Endothelial cell of umbilical vein (primary cell): ENCODE measurements around the gene FILIP1L. TPM values are rescaled to one million over a fixed set of nuclear protein-coding genes. Genes with fewer than 3 reads are reported as not detected.

Experiments used
- BruUV-seq: library from RNA; stranded (reverse); fragments of 400-500 nt; replicated peaks from 2 replicates; lab custom pipeline; 2021; lab: Mats Ljungman, UMichigan
- CTCF ChIA-PET: fragments of 300-600, 350-600 bp; sonication (Branson Sonifier 250); formaldehyde crosslinking; loops from one replicate; lab custom pipeline; 2021; ENCODE audit warnings: antibody characterized with exemption, inconsistent platforms; lab: Charles Lee
- POLR2A ChIA-PET: fragments of 300-600, 350-600 bp; sonication (Branson Sonifier 250); formaldehyde crosslinking; loops from one replicate; lab custom pipeline; 2021; ENCODE audit warnings: antibody characterized with exemption, inconsistent platforms; lab: Charles Lee
- DNase-seq: peaks from one replicate; pipeline ENCODE4 v3.0.0-alpha.2; 2011; ENCODE audit warnings: low read depth, low spot score
- FAIRE-seq: peaks from 2 replicates; lab custom pipeline; 2011; peaks lifted over from hg19 to GRCh38; lab: Jason Lieb, UNC
- H2AFZ ChIP-seq: 2 replicates; pipeline ENCODE4 v1.6.0; 2012; ENCODE audit warnings: low read depth, low read length, control low read depth, inconsistent platforms
- H3K27ac ChIP-seq: 2 replicates; pipeline ENCODE4 v1.5.1; 2011; ENCODE audit warnings: low read depth, mild to moderate bottlenecking, control low read depth, low read length, moderate library complexity; ENCODE audit not compliant: insufficient read depth
- H3K27me3 ChIP-seq, 2 experiments: 2 replicates each; pipeline versions ENCODE4 v1.6.0 to v1.6.1; 2011; ENCODE audit warnings: low read length in 2 of 2, mixed read lengths in 1 of 2; ENCODE audit not compliant: control insufficient read depth in 2 of 2, insufficient read depth in 2 of 2
- H3K36me3 ChIP-seq, 2 experiments: 2 replicates in 1 of 2; 3 replicates in 1 of 2; pipeline ENCODE4 v1.5.1; 2011; ENCODE audit warnings: low read length in 2 of 2, mild to moderate bottlenecking in 1 of 2, moderate library complexity in 1 of 2; ENCODE audit not compliant: control insufficient read depth in 2 of 2, insufficient read depth in 2 of 2; ENCODE audit errors: extremely low read depth in 1 of 2
- H3K4me1 ChIP-seq: 3 replicates; pipeline ENCODE4 v1.5.1; 2011; ENCODE audit warnings: mild to moderate bottlenecking, low read length; ENCODE audit not compliant: control insufficient read depth, insufficient read depth; ENCODE audit errors: extremely low read depth
- H3K4me2 ChIP-seq: 2 replicates; pipeline ENCODE4 v1.6.1; 2011; ENCODE audit warnings: low read length, control low read depth, mixed read lengths; ENCODE audit not compliant: insufficient read depth
- H3K4me3 ChIP-seq, 3 experiments: fragments of 200-600 bp in 1 of 3; sonication (generic), shearing (Covaris generic) in 1 of 3; replicated peaks in 1 of 3; 2 replicates each; pipeline ENCODE4 v1.5.1; 2011 to 2016; ENCODE audit warnings: control low read depth in 3 of 3, low read length in 3 of 3, mild to moderate bottlenecking in 2 of 3, inconsistent platforms in 1 of 3, low read depth in 1 of 3, moderate library complexity in 1 of 3; ENCODE audit not compliant: insufficient read depth in 1 of 3
- H3K79me2 ChIP-seq: 2 replicates; pipeline ENCODE4 v1.6.0; 2012; ENCODE audit warnings: low read length, inconsistent platforms; ENCODE audit not compliant: control insufficient read depth, insufficient read depth
- H3K9ac ChIP-seq: replicated peaks from 2 replicates; pipeline ENCODE3; 2011; ENCODE audit warnings: low read length, control low read depth; ENCODE audit not compliant: insufficient read depth; ENCODE audit errors: extremely low read depth
- H3K9me1 ChIP-seq: replicated peaks from 3 replicates; pipeline ENCODE4 v1.6.0; 2011; ENCODE audit warnings: mild to moderate bottlenecking, low read length; ENCODE audit not compliant: control insufficient read depth, insufficient read depth; ENCODE audit errors: extremely low read depth
- H3K9me3 ChIP-seq: replicated peaks from 2 replicates; pipeline ENCODE4 v1.5.1; 2012; ENCODE audit warnings: low read length, inconsistent platforms; ENCODE audit not compliant: control insufficient read depth, insufficient read depth
- H4K20me1 ChIP-seq: replicated peaks from 2 replicates; pipeline ENCODE3; 2011; ENCODE audit warnings: mild to moderate bottlenecking, low read length; ENCODE audit not compliant: control insufficient read depth, insufficient read depth; ENCODE audit errors: extremely low read depth
- CTCF ChIP-seq, 2 donors: IDR thresholded peaks; 1 replicate in 1 of 2; 2 replicates in 1 of 2; pipeline ENCODE4 v1.5.1; 2011; ENCODE audit warnings: low read length in 2 of 2, mild to moderate bottlenecking in 2 of 2, moderate library complexity in 2 of 2, control low read depth in 1 of 2, inconsistent platforms in 1 of 2, low read depth in 1 of 2; ENCODE audit not compliant: insufficient read depth in 1 of 2; ENCODE audit errors: extremely low read depth in 1 of 2
- EZH2 ChIP-seq: IDR thresholded peaks from 2 replicates; pipeline ENCODE4 v1.6.1; 2012; ENCODE audit warnings: borderline replicate concordance, low read depth, mild to moderate bottlenecking, moderate library complexity, low read length, inconsistent platforms; ENCODE audit not compliant: severe bottlenecking
- FOS ChIP-seq: IDR thresholded peaks from 2 replicates; pipeline ENCODE4 v1.6.1; 2011; ENCODE audit warnings: mild to moderate bottlenecking, low read length, moderate library complexity, borderline replicate concordance; ENCODE audit not compliant: insufficient read depth
- GATA2 ChIP-seq: IDR thresholded peaks from 2 replicates; pipeline ENCODE4 v1.7.0; 2011; ENCODE audit warnings: low read depth, mild to moderate bottlenecking, moderate library complexity, mixed read lengths, low read length; ENCODE audit not compliant: insufficient read length, insufficient read depth
- JUN ChIP-seq: IDR thresholded peaks from 2 replicates; pipeline ENCODE4 v1.6.1; 2011; ENCODE audit warnings: borderline replicate concordance, low read depth; ENCODE audit not compliant: insufficient read length, insufficient read depth
- MAX ChIP-seq: IDR thresholded peaks from 2 replicates; pipeline ENCODE4 v1.6.1; 2011; ENCODE audit not compliant: insufficient read depth, insufficient read length
- MYC ChIP-seq: IDR thresholded peaks from one replicate; pipeline ENCODE4 v1.6.1; 2011; ENCODE audit warnings: mild to moderate bottlenecking, low read depth, low read length
- POLR2A ChIP-seq: IDR thresholded peaks from 2 replicates; pipeline ENCODE4 v1.6.1; 2012; ENCODE audit warnings: low read depth, mild to moderate bottlenecking, control low read depth, low read length
- POLR2AphosphoS5 ChIP-seq: IDR thresholded peaks from 2 replicates; pipeline ENCODE4 v1.6.1; 2012; ENCODE audit warnings: low read depth, mild to moderate bottlenecking, control low read depth, low read length, moderate library complexity; ENCODE audit not compliant: insufficient read depth
- dilution Hi-C: fragments of 300-500 bp; cut with MboI; formaldehyde crosslinking; loops from one replicate; pipeline ENCODE4 v1.15.0; 2019; ENCODE audit warnings: low sequenced_read_pairs; ENCODE audit not compliant: extremely low pct_ligation_motif_present
- intact Hi-C: fragments of 100-400 bp; cut with micrococcal nuclease; formaldehyde crosslinking; loops from one replicate; pipeline ENCODE4 v1.10.0; 2022
- polyA plus RNA-seq, 4 experiments: library from polyadenylated mRNA; depleted of rRNA in 3 of 4; stranded (reverse) in 3 of 4; unstranded in 1 of 4; fragments of >200 nt; gene quantifications; 2 replicates each; pipeline versions ENCODE4 v1.2.1 to v1.2.3, GENCODE V29; 2011 to 2012; ENCODE audit warnings: missing spikeins in 1 of 4
- total RNA-seq: library from RNA; stranded (reverse); gene quantifications from 2 replicates; pipeline ENCODE4 v1.2.3, GENCODE V29; 2021

The FILIP1L gene
- total and polyA plus RNA-seq, 2 donors (not counting 3 experiments of a cell fraction or from before 2014, with no cell fraction given) = 26.0 to 29.9 TPM

GRCh38 chr3:99921377-99921695, 193.0 kb downstream of the FILIP1L start:
- DNase-seq (no peak), FAIRE-seq (no peak)
- no peak overlapping the region for H3K4me3 ChIP-seq
- no peaks in the 10 kb centered on the region for H4K20me1 ChIP-seq
- no peak overlapping the region for H3K9ac ChIP-seq
- intact Hi-C loops = no loop called here
- no TSS peak for BruUV-seq
- H3K79me2 ChIP-seq = peaks cover 7% of the 10 kb centered on the region
- no peaks in the 10 kb centered on the region for H3K27me3 ChIP-seq
- dilution Hi-C loops = no loop called here
- ChIA-PET POLR2A (no interaction called here), CTCF (interaction anchor here (1.1 kb wide), 1 partner anchor 26 kb away, joined by 3 read pairs; no protein-coding TSS in a partner anchor)
- peak overlapping the region; percentile 46 for H2AFZ ChIP-seq
- H3K36me3 ChIP-seq = no peaks in the 10 kb centered on the region
- TF ChIP-seq POLR2AphosphoS5 = no peak
- TF ChIP-seq MYC = no peak
- no peak for TF ChIP-seq FOS
- no peak for TF ChIP-seq MAX
- TF ChIP-seq POLR2A = no peak
- no peak for TF ChIP-seq JUN
- no peak for TF ChIP-seq GATA2
- no peak for TF ChIP-seq CTCF (IDR thresholded peaks at IDR 0.05; ENCODE audit: extremely low read depth in 1 of 2, insufficient read depth in 1 of 2, low read depth in 1 of 2, low read length in 2 of 2)
- no peak for TF ChIP-seq EZH2
- peaks cover 47% of the 10 kb centered on the region for H3K4me1 ChIP-seq
- H3K9me1 ChIP-seq = no peaks in the 10 kb centered on the region
- peak overlapping the region; percentile 79 for H3K4me2 ChIP-seq
- no peaks in the 10 kb centered on the region for H3K9me3 ChIP-seq
- H3K27ac ChIP-seq = peak overlapping the region; percentile 65
